Measurements from ENCODE around the gene ALG14. TPM values are rescaled to one million over a fixed set of nuclear protein-coding genes. Genes with fewer than 3 reads are reported as not detected.

ALG14 gene
- total RNA-seq, 4 donors from 2014 or later: 0.62 to 1.2 (median 0.79) TPM

DNA sequence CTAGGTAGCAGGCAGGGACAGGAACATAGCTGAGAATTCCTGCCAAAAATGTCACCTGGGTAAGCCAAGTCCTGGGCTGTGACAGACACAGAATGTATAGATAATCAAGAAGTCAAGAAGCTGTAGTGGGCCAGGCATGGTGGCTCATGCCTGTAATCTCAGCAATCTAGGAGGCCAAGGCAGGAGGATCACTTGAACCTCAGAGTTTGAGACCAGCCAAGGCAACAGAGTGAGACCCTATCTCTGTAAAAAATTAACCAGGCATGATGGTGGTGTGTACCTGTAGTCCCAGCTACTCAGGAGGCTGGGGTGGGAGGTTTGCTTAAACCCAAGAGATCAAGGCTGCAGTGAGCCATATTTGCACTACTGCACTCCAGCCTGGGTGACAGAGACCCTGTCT is 3.3 kb upstream of the ALG14 start:
- ATAC-seq: no peak
- Histone ChIP-seq H3K4me1 (peaks cover 0 to 17% (median 2%) of the 10 kb centered on the region in 3 donors), H3K4me3 (no peak overlapping the region), H3K36me3 (no peaks in the 10 kb centered on the region), H3K27me3 (no peaks in the 10 kb centered on the region), H3K9me3 (no peaks in the 10 kb centered on the region), H3K27ac (no peak overlapping the region)
- TF ChIP-seq POLR2AphosphoS5 (IDR thresholded peaks at IDR 0.05) (no peak), POLR2A (IDR thresholded peaks at IDR 0.05) (no peak), EP300 (IDR thresholded peaks at IDR 0.05) (no peak)
- TF ChIP-seq, protein P1, sequence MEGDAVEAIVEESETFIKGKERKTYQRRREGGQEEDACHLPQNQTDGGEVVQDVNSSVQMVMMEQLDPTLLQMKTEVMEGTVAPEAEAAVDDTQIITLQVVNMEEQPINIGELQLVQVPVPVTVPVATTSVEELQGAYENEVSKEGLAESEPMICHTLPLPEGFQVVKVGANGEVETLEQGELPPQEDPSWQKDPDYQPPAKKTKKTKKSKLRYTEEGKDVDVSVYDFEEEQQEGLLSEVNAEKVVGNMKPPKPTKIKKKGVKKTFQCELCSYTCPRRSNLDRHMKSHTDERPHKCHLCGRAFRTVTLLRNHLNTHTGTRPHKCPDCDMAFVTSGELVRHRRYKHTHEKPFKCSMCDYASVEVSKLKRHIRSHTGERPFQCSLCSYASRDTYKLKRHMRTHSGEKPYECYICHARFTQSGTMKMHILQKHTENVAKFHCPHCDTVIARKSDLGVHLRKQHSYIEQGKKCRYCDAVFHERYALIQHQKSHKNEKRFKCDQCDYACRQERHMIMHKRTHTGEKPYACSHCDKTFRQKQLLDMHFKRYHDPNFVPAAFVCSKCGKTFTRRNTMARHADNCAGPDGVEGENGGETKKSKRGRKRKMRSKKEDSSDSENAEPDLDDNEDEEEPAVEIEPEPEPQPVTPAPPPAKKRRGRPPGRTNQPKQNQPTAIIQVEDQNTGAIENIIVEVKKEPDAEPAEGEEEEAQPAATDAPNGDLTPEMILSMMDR (IDR thresholded peaks at IDR 0.05): no peak

DNA sequence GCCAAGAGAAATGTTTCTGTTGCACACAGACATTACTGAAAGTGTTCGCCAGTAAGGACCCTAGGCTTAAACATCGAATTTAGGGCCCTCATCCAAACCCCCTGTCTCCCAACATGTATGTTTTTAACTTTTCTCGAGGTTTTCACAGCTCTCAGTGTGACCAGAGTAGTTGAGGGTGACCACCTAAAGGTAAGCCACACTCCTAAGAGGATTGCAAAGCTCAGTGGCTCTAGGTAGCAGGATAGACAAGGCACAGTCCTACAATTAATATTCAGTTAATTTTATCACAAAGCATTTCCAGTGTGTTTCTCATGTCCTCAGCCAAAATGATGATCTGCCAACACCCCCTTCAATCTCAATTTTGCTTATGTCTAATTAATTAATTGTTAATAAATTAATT is 695 bp upstream of the ALG14 start:
- WGBS, 2 donors (ENCODE audit: low coverage in 1 of 2): 0 to 17% methylated on average over 1 to 3 of the region's 3 CpGs
- Histone ChIP-seq H3K36me3 (no peaks in the 10 kb centered on the region), H3K27me3 (no peaks in the 10 kb centered on the region), H3K9me3 (no peaks in the 10 kb centered on the region), H3K4me1 (peaks cover 0 to 17% (median 2%) of the 10 kb centered on the region in 3 donors), H3K4me3 (peak overlapping the region; percentile 50 to 62), H3K27ac (peak overlapping the region; percentile 57 to 96 (median 89))
- TF ChIP-seq POLR2A (IDR thresholded peaks at IDR 0.05): no peak
- TF ChIP-seq, protein P1 (IDR thresholded peaks at IDR 0.05): no peak
- TF ChIP-seq POLR2AphosphoS5 (IDR thresholded peaks at IDR 0.05): no peak
- no peak for TF ChIP-seq EP300 (IDR thresholded peaks at IDR 0.05)
- no peak for ATAC-seq

DNA sequence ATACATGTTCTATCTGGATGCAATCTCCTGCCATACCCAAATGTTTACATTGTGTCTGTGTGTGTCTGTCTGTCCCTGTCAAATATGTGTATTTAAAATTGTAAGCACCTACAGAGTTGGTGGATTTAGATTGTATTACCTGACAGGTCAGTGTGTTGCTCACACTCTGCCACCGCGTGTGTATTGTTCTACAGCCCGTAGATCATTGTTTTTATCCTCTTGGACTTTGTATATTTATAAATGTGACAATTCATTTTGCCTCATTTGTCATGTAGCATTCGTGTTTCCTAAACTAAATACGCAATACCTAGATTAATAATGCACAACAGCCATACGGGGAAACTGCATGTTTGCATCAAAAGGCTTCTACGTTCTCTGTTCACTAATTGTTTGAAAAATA is 634 bp downstream of the ALG14 start:
- peak overlapping the region; percentile 57 to 96 (median 89) for H3K27ac ChIP-seq
- WGBS, 2 donors (ENCODE audit: low coverage in 1 of 2): 0 to 8% methylated on average over 5 to 7 of the region's 7 CpGs
- TF ChIP-seq EP300 (IDR thresholded peaks at IDR 0.05): no peak
- TF ChIP-seq, protein P1 (IDR thresholded peaks at IDR 0.05): no peak
- TF ChIP-seq POLR2A (IDR thresholded peaks at IDR 0.05): no peak
- TF ChIP-seq POLR2AphosphoS5 (IDR thresholded peaks at IDR 0.05): no peak

DNA sequence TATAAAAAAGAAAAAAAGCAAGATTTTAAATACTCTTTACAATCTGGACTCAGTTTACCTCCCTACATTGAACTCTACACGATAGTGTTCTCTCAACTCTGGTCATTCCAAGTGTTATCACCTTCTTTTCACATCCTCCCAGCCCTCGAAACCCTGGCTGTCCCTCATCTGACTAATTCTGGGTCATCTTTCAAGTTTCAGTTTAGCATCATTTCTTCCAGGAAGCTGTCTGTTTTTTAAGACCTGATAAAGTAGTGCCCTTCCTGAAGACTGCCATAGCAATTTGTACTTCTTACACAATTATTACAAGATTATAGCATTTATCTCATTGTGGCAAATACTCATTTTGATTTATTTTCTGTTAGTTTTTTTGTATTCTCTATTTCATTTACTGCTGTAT is 1.2 kb downstream of the ALG14 start:
- WGBS, 2 donors (ENCODE audit: low coverage in 1 of 2): 63 to 75% methylated on average over 2 of the region's 2 CpGs
- H3K36me3 ChIP-seq: no peaks in the 10 kb centered on the region
- H3K27me3 ChIP-seq: no peaks in the 10 kb centered on the region
- no peak for ATAC-seq
- H3K27ac ChIP-seq: peak overlapping the region in 2 of 4 donors; percentile 87 to 91
- H3K4me3 ChIP-seq: peak overlapping the region; percentile 50 to 62
- peaks cover 0 to 17% (median 2%) of the 10 kb centered on the region in 3 donors for H3K4me1 ChIP-seq
- H3K9me3 ChIP-seq: no peaks in the 10 kb centered on the region
- TF ChIP-seq, protein P1 (IDR thresholded peaks at IDR 0.05): no peak
- TF ChIP-seq EP300 (IDR thresholded peaks at IDR 0.05): no peak
- TF ChIP-seq POLR2A (IDR thresholded peaks at IDR 0.05): no peak
- no peak for TF ChIP-seq POLR2AphosphoS5 (IDR thresholded peaks at IDR 0.05)

More for the DNA sequence above, 634 bp downstream of the ALG14 start:
- Histone ChIP-seq H3K36me3 (no peaks in the 10 kb centered on the region), H3K4me1 (peaks cover 0 to 17% (median 2%) of the 10 kb centered on the region in 3 donors), H3K9me3 (no peaks in the 10 kb centered on the region), H3K4me3 (peak overlapping the region; percentile 50 to 62), H3K27me3 (no peaks in the 10 kb centered on the region)
- ATAC-seq: no peak

DNA sequence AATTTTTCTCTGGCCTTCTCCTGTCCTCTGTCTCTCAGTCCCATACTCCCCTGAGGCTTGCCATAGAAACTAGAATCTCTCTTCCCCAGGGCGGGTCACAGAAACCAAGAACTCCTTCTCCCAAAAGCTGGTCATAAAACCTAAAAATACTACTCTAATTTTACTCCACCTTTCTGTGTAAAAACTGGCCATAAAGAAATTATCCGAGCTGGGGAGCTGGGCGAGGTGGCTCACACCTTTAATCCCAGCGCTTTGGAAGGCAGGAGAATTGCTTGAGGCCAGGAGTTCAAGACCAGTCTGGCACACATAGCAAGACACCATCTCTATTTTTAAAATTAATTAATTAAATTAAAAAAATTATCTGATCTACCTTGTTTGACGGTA is 3.0 kb downstream of the ALG14 start:
- no peak for TF ChIP-seq EP300 (IDR thresholded peaks at IDR 0.05)
- no peak for TF ChIP-seq POLR2AphosphoS5 (IDR thresholded peaks at IDR 0.05)
- no peak for TF ChIP-seq POLR2A (IDR thresholded peaks at IDR 0.05)
- TF ChIP-seq, protein P1 (IDR thresholded peaks at IDR 0.05): no peak
- no peak overlapping the region for H3K27ac ChIP-seq
- no peaks in the 10 kb centered on the region for H3K27me3 ChIP-seq
- peaks cover 0 to 2% of the 10 kb centered on the region in 2 donors for H3K36me3 ChIP-seq
- WGBS, 2 donors (ENCODE audit: low coverage in 1 of 2): 93 to 98% methylated on average over 5 of the region's 5 CpGs
- no peaks in the 10 kb centered on the region for H3K9me3 ChIP-seq
- peaks cover 0 to 17% (median 2%) of the 10 kb centered on the region in 3 donors for H3K4me1 ChIP-seq
- H3K4me3 ChIP-seq: no peak overlapping the region
- ATAC-seq: no peak
